BE2C (cell line): ENCODE results near the gene OTUB1.

Experiments
- DNase-seq: peaks from one replicate; pipeline ENCODE4 v3.0.0-alpha.2; 2020
- H3K27me3 ChIP-seq: fragments of 250-450 bp; sonication (Bioruptor Pico); 2 replicates; pipeline ENCODE4 v1.5.1; 2020; ENCODE audit warnings: mild to moderate bottlenecking
- H3K36me3 ChIP-seq: fragments of 250-450 bp; sonication (Bioruptor Pico); 2 replicates; pipeline ENCODE4 v1.5.1; 2020; ENCODE audit warnings: mild to moderate bottlenecking
- H3K4me1 ChIP-seq: fragments of 250-450 bp; sonication (Bioruptor Pico); 2 replicates; pipeline ENCODE4 v1.5.1; 2020
- H3K4me3 ChIP-seq: 2 replicates; pipeline ENCODE4 v1.5.1; 2011; ENCODE audit warnings: low read depth, low read length
- H3K9me3 ChIP-seq: fragments of 250-450 bp; sonication (Bioruptor Pico); 2 replicates; pipeline ENCODE4 v1.5.1; 2020
- TF ChIP-seq, protein P1 (sequence below): IDR thresholded peaks from 2 replicates; pipeline ENCODE4 v1.5.1; 2012; ENCODE audit warnings: mild to moderate bottlenecking, low read depth, low read length

The OTUB1 gene

DNA sequence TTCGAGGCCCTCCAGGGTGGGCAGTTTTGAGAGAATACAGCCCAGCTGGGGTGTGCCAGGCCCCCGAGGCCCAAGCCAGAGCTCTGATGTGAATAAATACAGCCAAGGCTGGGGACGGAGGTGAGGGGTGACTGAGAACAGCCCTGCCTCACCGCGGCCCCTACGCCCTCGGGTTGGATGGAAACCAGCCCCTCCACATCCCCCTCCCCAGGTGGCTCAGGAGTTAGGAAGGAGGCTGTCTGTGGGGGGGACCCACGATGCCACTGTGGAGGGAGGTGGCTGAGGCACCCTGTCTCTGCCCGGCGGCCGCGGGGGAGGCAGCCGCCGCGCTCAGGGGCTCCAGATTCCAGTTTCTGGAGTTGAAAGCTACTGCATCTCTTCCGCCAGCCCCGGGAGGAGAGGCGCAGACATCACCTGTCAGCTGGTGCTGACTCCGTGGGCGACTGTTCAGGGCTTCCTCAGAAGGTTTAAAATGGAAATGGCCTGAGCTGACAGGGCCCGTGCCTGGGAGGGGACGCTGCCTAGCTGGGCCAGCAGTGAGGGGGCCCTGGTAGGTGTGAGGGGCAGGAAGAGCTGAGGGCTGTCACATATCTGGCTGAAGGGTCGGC lies 50.9 kb downstream of the OTUB1 start:
- H3K4me1 ChIP-seq, result no peaks in the 10 kb centered on the region
- no peak for DNase-seq
- TF ChIP-seq, protein P1, sequence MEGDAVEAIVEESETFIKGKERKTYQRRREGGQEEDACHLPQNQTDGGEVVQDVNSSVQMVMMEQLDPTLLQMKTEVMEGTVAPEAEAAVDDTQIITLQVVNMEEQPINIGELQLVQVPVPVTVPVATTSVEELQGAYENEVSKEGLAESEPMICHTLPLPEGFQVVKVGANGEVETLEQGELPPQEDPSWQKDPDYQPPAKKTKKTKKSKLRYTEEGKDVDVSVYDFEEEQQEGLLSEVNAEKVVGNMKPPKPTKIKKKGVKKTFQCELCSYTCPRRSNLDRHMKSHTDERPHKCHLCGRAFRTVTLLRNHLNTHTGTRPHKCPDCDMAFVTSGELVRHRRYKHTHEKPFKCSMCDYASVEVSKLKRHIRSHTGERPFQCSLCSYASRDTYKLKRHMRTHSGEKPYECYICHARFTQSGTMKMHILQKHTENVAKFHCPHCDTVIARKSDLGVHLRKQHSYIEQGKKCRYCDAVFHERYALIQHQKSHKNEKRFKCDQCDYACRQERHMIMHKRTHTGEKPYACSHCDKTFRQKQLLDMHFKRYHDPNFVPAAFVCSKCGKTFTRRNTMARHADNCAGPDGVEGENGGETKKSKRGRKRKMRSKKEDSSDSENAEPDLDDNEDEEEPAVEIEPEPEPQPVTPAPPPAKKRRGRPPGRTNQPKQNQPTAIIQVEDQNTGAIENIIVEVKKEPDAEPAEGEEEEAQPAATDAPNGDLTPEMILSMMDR, result no peak
- H3K9me3 ChIP-seq, result no peaks in the 10 kb centered on the region
- H3K4me3 ChIP-seq, result peak overlapping the region; percentile 29
- peaks cover 14% of the 10 kb centered on the region for H3K27me3 ChIP-seq
- no peaks in the 10 kb centered on the region for H3K36me3 ChIP-seq

DNA sequence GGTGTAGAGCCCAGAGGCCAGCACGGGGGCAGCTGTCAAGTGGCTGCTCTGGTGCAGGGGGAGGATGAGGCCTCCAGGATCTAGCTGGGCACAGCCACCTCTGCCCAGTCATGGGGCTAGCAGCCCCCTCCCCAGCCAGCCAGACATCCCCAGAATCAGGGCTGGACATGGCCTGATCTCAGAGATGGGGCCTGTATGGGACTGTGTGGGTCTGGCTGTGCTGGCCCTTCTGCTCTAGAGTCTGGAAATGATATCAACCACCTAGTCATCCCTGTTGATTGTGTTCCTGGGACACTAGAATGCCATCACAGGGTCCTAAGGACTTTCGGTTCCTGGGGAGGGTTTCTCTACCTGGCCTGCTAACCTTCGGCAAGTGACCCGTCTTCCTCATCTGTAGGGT lies 52.3 kb downstream of the OTUB1 start:
- H3K4me1 ChIP-seq, result no peaks in the 10 kb centered on the region
- H3K27me3 ChIP-seq, result peaks cover 14% of the 10 kb centered on the region
- no peaks in the 10 kb centered on the region for H3K9me3 ChIP-seq
- TF ChIP-seq, protein P1, result no peak
- no peaks in the 10 kb centered on the region for H3K36me3 ChIP-seq
- no peak for DNase-seq
- H3K4me3 ChIP-seq, result no peak overlapping the region

- no peaks in the 10 kb centered on the region for H3K4me1 ChIP-seq
- H3K9me3 ChIP-seq, result no peaks in the 10 kb centered on the region
- H3K36me3 ChIP-seq, result no peaks in the 10 kb centered on the region
- H3K4me3 ChIP-seq, result no peak overlapping the region
- TF ChIP-seq, protein P1, result no peak
- peaks cover 14% of the 10 kb centered on the region for H3K27me3 ChIP-seq
- no peak for DNase-seq
Observed at GRCh38 chr11:64039012-64039665, 52.9 kb downstream of the OTUB1 start.

- Histone ChIP-seq H3K4me1 (no peaks in the 10 kb centered on the region), H3K36me3 (no peaks in the 10 kb centered on the region), H3K27me3 (peaks cover 10% of the 10 kb centered on the region), H3K4me3 (no peak overlapping the region), H3K9me3 (no peaks in the 10 kb centered on the region)
- TF ChIP-seq, protein P1, result peak; percentile 54
- no peak for DNase-seq
Observed at GRCh38 chr11:64040684-64041322, 54.6 kb downstream of the OTUB1 start.

DNA sequence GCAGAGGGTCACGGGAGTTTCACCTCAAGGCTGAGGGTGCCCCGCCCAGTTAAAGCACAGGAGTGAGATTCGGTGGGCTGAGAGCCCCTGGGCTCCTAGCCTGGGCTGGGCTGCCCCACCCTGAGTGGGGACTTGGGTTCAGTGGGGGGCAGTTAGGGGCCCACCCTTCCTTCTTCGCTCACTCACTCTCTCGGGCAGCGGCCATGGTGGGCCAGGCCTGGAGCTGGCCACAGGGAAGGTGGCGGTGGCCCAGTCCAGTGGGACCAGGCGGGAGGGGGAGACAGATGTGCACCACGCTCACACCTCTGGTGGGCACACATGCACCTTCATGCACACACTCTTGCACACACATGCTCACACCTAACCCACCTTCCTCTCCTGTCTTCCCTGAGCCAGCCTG lies 55.6 kb downstream of the OTUB1 start:
- Histone ChIP-seq H3K27me3 (peaks cover 3% of the 10 kb centered on the region), H3K4me3 (no peak overlapping the region), H3K36me3 (no peaks in the 10 kb centered on the region), H3K4me1 (no peaks in the 10 kb centered on the region), H3K9me3 (no peaks in the 10 kb centered on the region)
- no peak for DNase-seq
- TF ChIP-seq, protein P1, result no peak

DNA sequence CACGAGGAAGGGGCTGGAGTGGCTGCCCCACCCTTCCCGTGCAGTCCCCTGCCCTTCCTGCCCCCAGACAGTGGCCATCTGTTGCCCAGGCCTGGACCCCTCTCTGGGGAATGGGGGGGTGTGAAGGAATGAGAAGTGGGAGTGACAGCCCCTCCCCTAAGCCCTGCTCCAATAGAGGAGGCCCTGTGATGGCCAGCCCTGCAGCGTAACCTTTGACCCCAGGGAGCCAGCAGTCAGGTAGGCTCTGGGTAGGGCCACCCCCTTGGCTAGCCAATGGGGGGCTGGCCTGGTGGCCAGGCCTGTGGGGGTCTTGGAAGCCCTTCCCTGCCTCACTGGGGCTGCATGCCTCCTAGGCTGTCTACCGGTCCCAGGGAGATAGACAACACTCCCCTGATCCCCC lies 56.1 kb downstream of the OTUB1 start:
- Histone ChIP-seq H3K4me3 (no peak overlapping the region), H3K4me1 (no peaks in the 10 kb centered on the region), H3K36me3 (no peaks in the 10 kb centered on the region), H3K27me3 (no peaks in the 10 kb centered on the region), H3K9me3 (no peaks in the 10 kb centered on the region)
- TF ChIP-seq, protein P1, result no peak
- DNase-seq, result no peak
